OCI-LY1 (cell line): Measurements from ENCODE around the gene OPN5.

Experiments
- H2AFZ ChIP-seq: fragments of 200-600 bp; sonication (generic), shearing (Covaris generic); 2 replicates; pipeline ENCODE4 v1.6.0; 2014; ENCODE audit warnings: antibody characterized with exemption, mild to moderate bottlenecking, low read length
- H3F3A ChIP-seq: fragments of 200-600 bp; sonication (generic), shearing (Covaris generic); 2 replicates; pipeline ENCODE4 v1.6.0; 2014; ENCODE audit warnings: mild to moderate bottlenecking, antibody characterized with exemption, low read length, moderate library complexity; ENCODE audit not compliant: insufficient read depth
- H3K27ac ChIP-seq: fragments of 200-600 bp; sonication (generic); 2 replicates; pipeline ENCODE4 v1.5.1; 2014; ENCODE audit warnings: low read length, mixed run types, mild to moderate bottlenecking, low read depth; ENCODE audit not compliant: poor library complexity, severe bottlenecking
- H3K27me3 ChIP-seq: fragments of 200-600 bp; sonication (generic); 2 replicates; pipeline ENCODE4 v1.6.0; 2014; ENCODE audit warnings: antibody characterized with exemption, mild to moderate bottlenecking, low read length, moderate library complexity; ENCODE audit not compliant: insufficient read depth
- H3K36me3 ChIP-seq: fragments of 200-600 bp; sonication (generic); 2 replicates; pipeline ENCODE4 v1.6.1; 2014; ENCODE audit warnings: mild to moderate bottlenecking, antibody characterized with exemption, low read length, moderate library complexity, mixed read lengths; ENCODE audit not compliant: insufficient read depth
- H3K4me1 ChIP-seq: fragments of 200-600 bp; sonication (generic); 2 replicates; pipeline ENCODE4 v1.5.1; 2014; ENCODE audit warnings: mild to moderate bottlenecking, low read length, moderate library complexity; ENCODE audit not compliant: insufficient read depth, severe bottlenecking
- H3K4me2 ChIP-seq: fragments of 200-600 bp; sonication (generic), shearing (Covaris generic); 2 replicates; pipeline ENCODE4 v1.6.1; 2014; ENCODE audit warnings: low read length
- H3K4me3 ChIP-seq: fragments of 200-600 bp; sonication (generic); 2 replicates; pipeline ENCODE4 v1.5.1; 2014; ENCODE audit warnings: low read length, low read depth, mild to moderate bottlenecking, mixed read lengths; ENCODE audit not compliant: poor library complexity, severe bottlenecking
- H3K79me2 ChIP-seq: fragments of 200-600 bp; shearing (Covaris generic); 2 replicates; pipeline ENCODE4 v1.6.1; 2016; ENCODE audit warnings: mixed run types, low read length, mixed read lengths; ENCODE audit not compliant: insufficient read depth
- H3K9ac ChIP-seq: fragments of 200-600 bp; sonication (generic), shearing (Covaris generic); 2 replicates; pipeline ENCODE4 v1.6.1; 2014; ENCODE audit warnings: mild to moderate bottlenecking, low read length, mixed read lengths
- H3K9me2 ChIP-seq: fragments of 200-600 bp; sonication (generic), shearing (Covaris generic); 2 replicates; pipeline ENCODE4 v1.6.1; 2014; ENCODE audit warnings: low read depth, mild to moderate bottlenecking, low read length, mixed read lengths
- H3K9me3 ChIP-seq: fragments of 200-600 bp; shearing (Covaris generic); 2 replicates; pipeline ENCODE4 v1.6.1; 2014; ENCODE audit warnings: low read length, mixed read lengths
- H4K20me1 ChIP-seq: fragments of 200-600 bp; sonication (generic), shearing (Covaris generic); 2 replicates; pipeline ENCODE4 v1.6.0; 2016; ENCODE audit warnings: mild to moderate bottlenecking, low read length; ENCODE audit not compliant: insufficient read depth
- EZH2 ChIP-seq: fragments of 200-600 bp; sonication (generic), shearing (Covaris generic); IDR thresholded peaks from 2 replicates; pipeline ENCODE4 v1.8.0; 2017; ENCODE audit warnings: borderline replicate concordance, mixed run types, mild to moderate bottlenecking, antibody characterized with exemption, low read length, moderate library complexity, mixed read lengths
- TF ChIP-seq, protein P1 (sequence below): fragments of 200-600 bp; sonication (generic), shearing (Covaris generic); IDR thresholded peaks from 2 replicates; pipeline ENCODE4 v1.5.1; 2017; ENCODE audit warnings: mild to moderate bottlenecking, antibody characterized with exemption, low read length, moderate library complexity, mixed read lengths

The OPN5 gene

DNA sequence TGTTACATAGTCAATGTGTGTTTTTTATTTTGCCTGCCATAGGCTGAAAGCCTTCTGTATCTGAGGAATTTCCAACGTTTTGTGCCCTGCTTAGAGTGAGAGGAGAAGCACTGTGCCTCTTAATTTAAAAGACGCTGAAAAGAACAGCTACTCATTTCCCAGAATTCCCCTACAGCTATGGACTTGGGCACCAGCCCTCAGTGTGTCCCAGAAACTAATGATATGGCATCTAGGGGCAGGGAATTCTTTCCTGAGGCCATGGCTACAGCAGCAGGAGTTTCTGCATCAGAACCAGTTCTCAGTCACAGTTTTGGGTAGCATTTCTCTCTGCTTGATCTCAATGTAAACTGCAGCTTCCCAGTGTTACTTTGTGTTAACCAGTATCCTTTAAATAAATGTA is 20.2 kb downstream of the OPN5 start:
- no peaks in the 10 kb centered on the region for H3K9me3 ChIP-seq
- H3K4me2 ChIP-seq = no peak overlapping the region
- no peaks in the 10 kb centered on the region for H3K27me3 ChIP-seq
- H3K79me2 ChIP-seq = no peaks in the 10 kb centered on the region
- H2AFZ ChIP-seq = no peak overlapping the region
- no peak overlapping the region for H3K4me3 ChIP-seq
- H3K9me2 ChIP-seq = no peaks in the 10 kb centered on the region
- H3F3A ChIP-seq = no peaks in the 10 kb centered on the region
- no peaks in the 10 kb centered on the region for H3K36me3 ChIP-seq
- H3K27ac ChIP-seq = no peak overlapping the region
- H3K4me1 ChIP-seq = no peaks in the 10 kb centered on the region
- H4K20me1 ChIP-seq = no peaks in the 10 kb centered on the region
- H3K9ac ChIP-seq = no peak overlapping the region
- TF ChIP-seq EZH2 = no peak
- TF ChIP-seq, protein P1, sequence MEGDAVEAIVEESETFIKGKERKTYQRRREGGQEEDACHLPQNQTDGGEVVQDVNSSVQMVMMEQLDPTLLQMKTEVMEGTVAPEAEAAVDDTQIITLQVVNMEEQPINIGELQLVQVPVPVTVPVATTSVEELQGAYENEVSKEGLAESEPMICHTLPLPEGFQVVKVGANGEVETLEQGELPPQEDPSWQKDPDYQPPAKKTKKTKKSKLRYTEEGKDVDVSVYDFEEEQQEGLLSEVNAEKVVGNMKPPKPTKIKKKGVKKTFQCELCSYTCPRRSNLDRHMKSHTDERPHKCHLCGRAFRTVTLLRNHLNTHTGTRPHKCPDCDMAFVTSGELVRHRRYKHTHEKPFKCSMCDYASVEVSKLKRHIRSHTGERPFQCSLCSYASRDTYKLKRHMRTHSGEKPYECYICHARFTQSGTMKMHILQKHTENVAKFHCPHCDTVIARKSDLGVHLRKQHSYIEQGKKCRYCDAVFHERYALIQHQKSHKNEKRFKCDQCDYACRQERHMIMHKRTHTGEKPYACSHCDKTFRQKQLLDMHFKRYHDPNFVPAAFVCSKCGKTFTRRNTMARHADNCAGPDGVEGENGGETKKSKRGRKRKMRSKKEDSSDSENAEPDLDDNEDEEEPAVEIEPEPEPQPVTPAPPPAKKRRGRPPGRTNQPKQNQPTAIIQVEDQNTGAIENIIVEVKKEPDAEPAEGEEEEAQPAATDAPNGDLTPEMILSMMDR = no peak

DNA sequence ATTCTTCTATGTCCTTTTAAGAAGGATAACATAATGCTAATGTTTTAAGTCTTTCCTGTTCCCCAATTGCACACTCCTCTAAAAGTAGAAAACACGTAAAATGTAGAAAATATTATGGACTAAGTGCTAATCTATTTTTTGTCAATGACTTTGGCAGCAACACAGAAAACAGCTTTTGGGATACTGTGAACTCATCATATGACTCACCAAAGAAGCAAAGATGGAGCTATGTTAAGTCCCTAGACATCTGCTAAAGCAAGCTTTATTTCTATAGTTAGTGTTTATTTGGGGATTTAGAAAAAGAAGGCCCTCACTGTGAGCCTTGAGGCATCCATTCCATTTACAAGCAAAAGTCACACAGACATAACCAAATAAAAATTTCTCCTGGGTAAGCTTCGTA is 23.0 kb downstream of the OPN5 start:
- no peaks in the 10 kb centered on the region for H3K9me2 ChIP-seq
- no peak overlapping the region for H3K4me3 ChIP-seq
- H3K36me3 ChIP-seq = no peaks in the 10 kb centered on the region
- no peak overlapping the region for H3K9ac ChIP-seq
- H3K4me1 ChIP-seq = no peaks in the 10 kb centered on the region
- H4K20me1 ChIP-seq = no peaks in the 10 kb centered on the region
- H3F3A ChIP-seq = no peaks in the 10 kb centered on the region
- H3K79me2 ChIP-seq = no peaks in the 10 kb centered on the region
- no peak overlapping the region for H2AFZ ChIP-seq
- H3K4me2 ChIP-seq = no peak overlapping the region
- TF ChIP-seq, protein P1 = no peak
- no peak for TF ChIP-seq EZH2
- H3K27me3 ChIP-seq = no peaks in the 10 kb centered on the region
- no peak overlapping the region for H3K27ac ChIP-seq
- no peaks in the 10 kb centered on the region for H3K9me3 ChIP-seq

DNA sequence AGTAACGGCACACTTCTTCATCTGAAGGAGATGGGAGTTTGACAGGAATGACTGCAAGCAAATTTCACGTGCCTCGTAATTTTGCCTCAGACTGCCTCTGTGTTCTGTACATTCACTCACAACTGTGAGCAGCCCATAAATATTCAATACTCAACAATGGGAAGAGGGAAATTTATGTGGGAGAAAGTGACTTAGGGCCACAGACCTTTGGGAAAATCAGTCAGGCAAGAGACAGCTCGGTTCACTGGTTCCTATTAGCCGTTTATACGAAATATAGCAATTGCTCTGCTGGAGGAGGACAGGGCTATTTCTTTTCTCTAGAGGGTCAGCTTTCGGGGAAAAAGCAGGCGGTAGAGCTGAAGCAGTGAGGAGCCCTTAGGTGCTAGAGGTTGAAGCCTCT is 28.0 kb downstream of the OPN5 start:
- no peaks in the 10 kb centered on the region for H3K27me3 ChIP-seq
- H3K9me2 ChIP-seq = no peaks in the 10 kb centered on the region
- H3K79me2 ChIP-seq = no peaks in the 10 kb centered on the region
- no peaks in the 10 kb centered on the region for H3K36me3 ChIP-seq
- no peak overlapping the region for H3K27ac ChIP-seq
- H4K20me1 ChIP-seq = no peaks in the 10 kb centered on the region
- no peaks in the 10 kb centered on the region for H3F3A ChIP-seq
- no peaks in the 10 kb centered on the region for H3K4me1 ChIP-seq
- no peak overlapping the region for H3K4me3 ChIP-seq
- H2AFZ ChIP-seq = no peak overlapping the region
- no peak overlapping the region for H3K4me2 ChIP-seq
- TF ChIP-seq, protein P1 = no peak
- TF ChIP-seq EZH2 = no peak
- H3K9ac ChIP-seq = no peak overlapping the region
- H3K9me3 ChIP-seq = no peaks in the 10 kb centered on the region
